Body of pancreas (tissue), 4 donors: Measurements from ENCODE around the gene UCN3.

Experiments used
- POLR2A ChIP-seq, 3 donors: fragments of 450-650 bp; IDR thresholded peaks; one replicate each; pipeline ENCODE4 v1.6.1; 2016; ENCODE audit warnings: antibody characterized with exemption in 3 of 3, mild to moderate bottlenecking in 2 of 3
- TF ChIP-seq, protein P1 (sequence below), 7 experiments: fragments of 450-650 bp in 4 of 7; fragments of 200-600 bp in 3 of 7; sonication (generic) in 3 of 7; IDR thresholded peaks; one replicate each; pipeline ENCODE4 v1.5.1; 2016 to 2019; ENCODE audit warnings: antibody characterized with exemption in 7 of 7

DNA sequence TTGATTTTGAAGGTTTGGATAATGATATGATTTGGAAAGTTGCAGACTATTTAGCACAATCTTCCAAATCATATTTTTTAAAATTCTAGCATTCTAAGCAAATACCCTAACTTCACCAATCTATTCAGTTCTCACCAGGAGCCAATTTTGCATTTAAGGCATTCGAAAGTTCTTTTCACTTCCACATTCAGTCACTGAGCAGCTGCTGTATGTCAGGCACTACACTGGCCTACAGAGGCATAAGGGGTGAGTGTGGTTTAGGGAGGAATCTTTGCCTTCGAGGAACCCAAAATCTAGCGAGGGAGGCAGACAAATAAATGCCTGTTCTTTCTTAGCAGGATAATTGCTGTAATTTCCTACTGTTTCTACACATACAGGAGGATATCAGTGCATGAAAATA lies 10.7 kb upstream of the UCN3 start:
- no peak for TF ChIP-seq POLR2A (IDR thresholded peaks at IDR 0.05)
- TF ChIP-seq, protein P1, sequence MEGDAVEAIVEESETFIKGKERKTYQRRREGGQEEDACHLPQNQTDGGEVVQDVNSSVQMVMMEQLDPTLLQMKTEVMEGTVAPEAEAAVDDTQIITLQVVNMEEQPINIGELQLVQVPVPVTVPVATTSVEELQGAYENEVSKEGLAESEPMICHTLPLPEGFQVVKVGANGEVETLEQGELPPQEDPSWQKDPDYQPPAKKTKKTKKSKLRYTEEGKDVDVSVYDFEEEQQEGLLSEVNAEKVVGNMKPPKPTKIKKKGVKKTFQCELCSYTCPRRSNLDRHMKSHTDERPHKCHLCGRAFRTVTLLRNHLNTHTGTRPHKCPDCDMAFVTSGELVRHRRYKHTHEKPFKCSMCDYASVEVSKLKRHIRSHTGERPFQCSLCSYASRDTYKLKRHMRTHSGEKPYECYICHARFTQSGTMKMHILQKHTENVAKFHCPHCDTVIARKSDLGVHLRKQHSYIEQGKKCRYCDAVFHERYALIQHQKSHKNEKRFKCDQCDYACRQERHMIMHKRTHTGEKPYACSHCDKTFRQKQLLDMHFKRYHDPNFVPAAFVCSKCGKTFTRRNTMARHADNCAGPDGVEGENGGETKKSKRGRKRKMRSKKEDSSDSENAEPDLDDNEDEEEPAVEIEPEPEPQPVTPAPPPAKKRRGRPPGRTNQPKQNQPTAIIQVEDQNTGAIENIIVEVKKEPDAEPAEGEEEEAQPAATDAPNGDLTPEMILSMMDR (IDR thresholded peaks at IDR 0.05) = no peak
